ENCODE results near the gene PPP4R3B. TPM values are rescaled to one million over a fixed set of nuclear protein-coding genes. Genes with fewer than 3 reads are reported as not detected.
"Not testable (repeated sequence)": the region's sequence is repeated elsewhere in the genome, so short reads cannot be mapped to it uniquely, and the experiment has no call there.

PPP4R3B gene
- total and polyA plus RNA-seq, 5 donors = 11.9 to 34.1 (median 27.1) TPM

- H3K4me1 ChIP-seq (ENCODE audit: control insufficient read depth, insufficient read depth, low read length) = no peaks in the 10 kb centered on the region
- H3K9me3 ChIP-seq (ENCODE audit: control insufficient read depth, low read length) = no peaks in the 10 kb centered on the region
- intact Hi-C loops (cut with DNase I) = no loop called here
- H3K4me3 ChIP-seq (ENCODE audit: low read length) = no peak overlapping the region
- DNase-seq = no peak
- ATAC-seq = no peak
- H3K27ac ChIP-seq (ENCODE audit: low read length) = no peak overlapping the region
- no peaks in the 10 kb centered on the region for H3K27me3 ChIP-seq (ENCODE audit: control insufficient read depth, insufficient read depth)
These were observed 21.9 kb downstream of the PPP4R3B start for GRCh38 chr2:55595536-55595935.

GRCh38 chr2:55592130-55592529 is 25.3 kb downstream of the PPP4R3B start:
- 38% methylated on average over 1 of the region's 1 CpG for WGBS

GRCh38 chr2:55590810-55591440 is 26.5 kb downstream of the PPP4R3B start:
- intact Hi-C loops (cut with DNase I) = loop anchor here in 1 of 4 donors (5.0 kb wide), 1 partner anchor 199 kb away; no protein-coding TSS in a partner anchor
- ATAC-seq = no peak
- no peaks in the 10 kb centered on the region for H3K27me3 ChIP-seq (ENCODE audit: control insufficient read depth, insufficient read depth)
- DNase-seq = no peak
- H3K27ac ChIP-seq (ENCODE audit: low read length) = no peak overlapping the region
- H3K4me1 ChIP-seq (ENCODE audit: control insufficient read depth, insufficient read depth, low read length) = no peaks in the 10 kb centered on the region
- no peak overlapping the region for H3K4me3 ChIP-seq (ENCODE audit: low read length)
- no peaks in the 10 kb centered on the region for H3K9me3 ChIP-seq (ENCODE audit: control insufficient read depth, low read length)
- 77% methylated on average over 7 of the region's 7 CpGs for WGBS

More at GRCh38 chr2:55592130-55592529, 25.3 kb downstream of the PPP4R3B start:
- Histone ChIP-seq H3K27ac (ENCODE audit: low read length) (no peak overlapping the region), H3K9me3 (ENCODE audit: control insufficient read depth, low read length) (no peaks in the 10 kb centered on the region), H3K27me3 (ENCODE audit: control insufficient read depth, insufficient read depth) (no peaks in the 10 kb centered on the region), H3K4me1 (ENCODE audit: control insufficient read depth, insufficient read depth, low read length) (no peaks in the 10 kb centered on the region), H3K4me3 (ENCODE audit: low read length) (no peak overlapping the region)
- ATAC-seq = no peak
- intact Hi-C loops (cut with DNase I) = loop anchor here in 1 of 4 donors (5.0 kb wide), 1 partner anchor 200 kb away; no protein-coding TSS in a partner anchor
- no peak for DNase-seq

GRCh38 chr2:55585451-55586080 is 31.9 kb downstream of the PPP4R3B start:
- Histone ChIP-seq H3K27ac (ENCODE audit: low read length) (no peak overlapping the region), H3K27me3 (ENCODE audit: control insufficient read depth, insufficient read depth) (no peaks in the 10 kb centered on the region), H3K4me1 (ENCODE audit: control insufficient read depth, insufficient read depth, low read length) (no peaks in the 10 kb centered on the region), H3K9me3 (ENCODE audit: control insufficient read depth, low read length) (no peaks in the 10 kb centered on the region), H3K4me3 (ENCODE audit: low read length) (no peak overlapping the region)
- DNase-seq = no peak
- whole genome bisulfite sequencing = 86% methylated on average over 2 of the region's 2 CpGs
- intact Hi-C loops (cut with DNase I) = no loop called here
- no peak for ATAC-seq

GRCh38 chr2:55581874-55582547 is 35.4 kb downstream of the PPP4R3B start:
- WGBS = 80% methylated on average over 4 of the region's 4 CpGs
- DNase-seq = peak in 1 of 3 donors; percentile 25
- intact Hi-C loops (cut with DNase I) = no loop called here
- Histone ChIP-seq H3K27me3 (ENCODE audit: control insufficient read depth, insufficient read depth) (no peaks in the 10 kb centered on the region), H3K4me3 (ENCODE audit: low read length) (no peak overlapping the region), H3K27ac (ENCODE audit: low read length) (no peak overlapping the region), H3K4me1 (ENCODE audit: control insufficient read depth, insufficient read depth, low read length) (no peaks in the 10 kb centered on the region), H3K9me3 (ENCODE audit: control insufficient read depth, low read length) (no peaks in the 10 kb centered on the region)
- ATAC-seq = no peak

- WGBS = 95% methylated on average over 3 of the region's 3 CpGs
- H3K27ac ChIP-seq (ENCODE audit: low read length) = no peak overlapping the region
- H3K4me1 ChIP-seq (ENCODE audit: control insufficient read depth, insufficient read depth, low read length) = no peaks in the 10 kb centered on the region
- intact Hi-C loops (cut with DNase I) = no loop called here
- H3K9me3 ChIP-seq (ENCODE audit: control insufficient read depth, low read length) = no peaks in the 10 kb centered on the region
- no peaks in the 10 kb centered on the region for H3K27me3 ChIP-seq (ENCODE audit: control insufficient read depth, insufficient read depth)
- no peak for ATAC-seq
- DNase-seq = no peak
- H3K4me3 ChIP-seq (ENCODE audit: low read length) = no peak overlapping the region
These were observed 36.0 kb downstream of the PPP4R3B start for GRCh38 chr2:55581435-55581834.

- 83% methylated on average over 8 of the region's 8 CpGs for WGBS
- intact Hi-C loops (cut with DNase I); H3K27me3 ChIP-seq (ENCODE audit: control insufficient read depth, insufficient read depth); ATAC-seq; H3K27ac ChIP-seq (ENCODE audit: low read length); H3K4me3 ChIP-seq (ENCODE audit: low read length); H3K4me1 ChIP-seq (ENCODE audit: control insufficient read depth, insufficient read depth, low read length); H3K9me3 ChIP-seq (ENCODE audit: control insufficient read depth, low read length): not testable (repeated sequence)
- DNase-seq = peak in 1 of 3 donors; percentile 29
These were observed 48.4 kb downstream of the PPP4R3B start for GRCh38 chr2:55569002-55569401.

GRCh38 chr2:55567298-55567697 is 50.1 kb downstream of the PPP4R3B start:
- Histone ChIP-seq H3K4me3 (ENCODE audit: low read length) (no peak overlapping the region), H3K27me3 (ENCODE audit: control insufficient read depth, insufficient read depth) (no peaks in the 10 kb centered on the region), H3K4me1 (ENCODE audit: control insufficient read depth, insufficient read depth, low read length) (no peaks in the 10 kb centered on the region), H3K27ac (ENCODE audit: low read length) (no peak overlapping the region), H3K9me3 (ENCODE audit: control insufficient read depth, low read length) (no peaks in the 10 kb centered on the region)
- 92% methylated on average over 4 of the region's 4 CpGs for WGBS
- DNase-seq (no peak), ATAC-seq (no peak)
- intact Hi-C loops (cut with DNase I) = no loop called here

- 96% methylated on average over 1 of the region's 1 CpG for WGBS
- H3K27ac ChIP-seq (ENCODE audit: low read length) = no peak overlapping the region
- H3K4me1 ChIP-seq (ENCODE audit: control insufficient read depth, insufficient read depth, low read length) = no peaks in the 10 kb centered on the region
- no peaks in the 10 kb centered on the region for H3K9me3 ChIP-seq (ENCODE audit: control insufficient read depth, low read length)
- no peak overlapping the region for H3K4me3 ChIP-seq (ENCODE audit: low read length)
- no peaks in the 10 kb centered on the region for H3K27me3 ChIP-seq (ENCODE audit: control insufficient read depth, insufficient read depth)
- intact Hi-C loops (cut with DNase I) = no loop called here
- no peak for DNase-seq
- no peak for ATAC-seq
These were observed 51.8 kb downstream of the PPP4R3B start for GRCh38 chr2:55565613-55566012.

GRCh38 chr2:55560855-55561254 is 56.6 kb downstream of the PPP4R3B start:
- Histone ChIP-seq H3K4me1 (ENCODE audit: control insufficient read depth, insufficient read depth, low read length) (no peaks in the 10 kb centered on the region), H3K4me3 (ENCODE audit: low read length) (no peak overlapping the region), H3K9me3 (ENCODE audit: control insufficient read depth, low read length) (no peaks in the 10 kb centered on the region), H3K27ac (ENCODE audit: low read length) (no peak overlapping the region), H3K27me3 (ENCODE audit: control insufficient read depth, insufficient read depth) (no peaks in the 10 kb centered on the region)
- 98% methylated on average over 3 of the region's 3 CpGs for WGBS
- DNase-seq (peak in 1 of 3 donors; percentile 20), ATAC-seq (no peak)
- intact Hi-C loops (cut with DNase I) = no loop called here

- no peaks in the 10 kb centered on the region for H3K27me3 ChIP-seq (ENCODE audit: control insufficient read depth, insufficient read depth)
- no peak overlapping the region for H3K27ac ChIP-seq (ENCODE audit: low read length)
- no peak overlapping the region for H3K4me3 ChIP-seq (ENCODE audit: low read length)
- intact Hi-C loops (cut with DNase I) = no loop called here
- no peaks in the 10 kb centered on the region for H3K4me1 ChIP-seq (ENCODE audit: control insufficient read depth, insufficient read depth, low read length)
- no peaks in the 10 kb centered on the region for H3K9me3 ChIP-seq (ENCODE audit: control insufficient read depth, low read length)
- DNase-seq = no peak
- WGBS = 87% methylated on average over 9 of the region's 9 CpGs
- ATAC-seq = no peak
These were observed 60.6 kb downstream of the PPP4R3B start for GRCh38 chr2:55556809-55557208.

Measured in right cardiac atrium (tissue), 5 donors.